Endodermal cell (in vitro differentiated cells): ENCODE measurements around the gene CSGALNACT2. TPM values are rescaled to one million over a fixed set of nuclear protein-coding genes. Genes with fewer than 3 reads are reported as not detected.
A peak's percentile ranks its signal among the peaks of the same experiment; 100 is the strongest.
"Not testable (repeated sequence)": the region's sequence is repeated elsewhere in the genome, so short reads cannot be mapped to it uniquely, and the experiment has no call there.

Experiments used
- DNase-seq: peaks from one replicate; pipeline ENCODE4 v3.0.0-alpha.2; 2017
- H3K27ac ChIP-seq: 2 replicates; pipeline ENCODE4 v1.5.1; 2013; ENCODE audit warnings: mild to moderate bottlenecking, low read depth, low read length, moderate library complexity
- H3K27me3 ChIP-seq: 2 replicates; pipeline ENCODE4 v1.6.1; 2013; ENCODE audit warnings: mild to moderate bottlenecking, low read length, moderate library complexity; ENCODE audit not compliant: insufficient read depth, control insufficient read depth, poor library complexity, severe bottlenecking
- H3K36me3 ChIP-seq: 2 replicates; pipeline ENCODE4 v1.7.0; 2013; ENCODE audit warnings: mild to moderate bottlenecking, low read length, moderate library complexity; ENCODE audit not compliant: control insufficient read depth, insufficient read depth
- H3K4me1 ChIP-seq: one replicate; pipeline ENCODE4 v1.7.0; 2013; ENCODE audit warnings: low read length; ENCODE audit not compliant: control insufficient read depth, insufficient read depth
- H3K4me3 ChIP-seq: 2 replicates; pipeline ENCODE4 v1.5.1; 2013; ENCODE audit warnings: mild to moderate bottlenecking, low read length, moderate library complexity
- H3K9ac ChIP-seq: 2 replicates; pipeline ENCODE4 v1.6.1; 2013; ENCODE audit warnings: mild to moderate bottlenecking, low read length, moderate library complexity; ENCODE audit not compliant: poor library complexity, severe bottlenecking; ENCODE audit errors: extremely low read depth
- H3K9me3 ChIP-seq: 2 replicates; pipeline ENCODE4 v1.6.1; 2013; ENCODE audit warnings: mild to moderate bottlenecking, low read length, moderate library complexity; ENCODE audit not compliant: control insufficient read depth
- H3K27ac Mint-ChIP-seq: 2 replicates; pipeline ENCODE4 v1.8.0; 2020; ENCODE audit warnings: mixed read lengths
- H3K27me3 Mint-ChIP-seq: 2 replicates; pipeline ENCODE4 v1.8.0; 2021; ENCODE audit warnings: mild to moderate bottlenecking, mixed read lengths; ENCODE audit not compliant: insufficient read depth
- H3K36me3 Mint-ChIP-seq: 2 replicates; pipeline ENCODE4 v1.8.0; 2020; ENCODE audit warnings: low read depth, mixed read lengths
- H3K4me1 Mint-ChIP-seq: 2 replicates; pipeline ENCODE4 v1.8.0; 2020; ENCODE audit warnings: mixed read lengths
- H3K4me3 Mint-ChIP-seq: 2 replicates; pipeline ENCODE4 v1.8.0; 2020; ENCODE audit warnings: mild to moderate bottlenecking, moderate library complexity, mixed read lengths
- H3K9me3 Mint-ChIP-seq: 2 replicates; pipeline ENCODE4 v1.8.0; 2020; ENCODE audit warnings: mild to moderate bottlenecking, mixed read lengths
- WGBS, 2 experiments: methylation state at CpG; one replicate each; pipeline versions ENCODE4 v1.1.5 to v1.1.7; 2013; ENCODE audit warnings: missing lambda C conversion rate in 2 of 2, mixed read lengths in 1 of 2; ENCODE audit not compliant: insufficient coverage in 1 of 2, insufficient read length in 1 of 2; 5-methylcytosine and 5-hydroxymethylcytosine counted together
- total RNA-seq, 2 donors: library from RNA; stranded (reverse); fragmentation: NEBNext Ultra II Directional in 1 of 2; extraction: Animal tissue kit (Norgen Biotek cat#: 25700) in 1 of 2; gene quantifications; 2 replicates in 1 of 2; 3 replicates in 1 of 2; pipeline ENCODE4 v1.2.1, GENCODE V29; 2021
- TF ChIP-seq, protein P1 (sequence below): fragments of 200-600 bp; sonication (generic); conservative IDR thresholded peaks from 2 replicates; pipeline ENCODE4 v1.5.0; 2021; ENCODE audit warnings: antibody characterized with exemption, mild to moderate bottlenecking

The CSGALNACT2 gene
- total RNA-seq, 2 donors from 2014 or later, result 7.3 to 8.6 TPM

DNA sequence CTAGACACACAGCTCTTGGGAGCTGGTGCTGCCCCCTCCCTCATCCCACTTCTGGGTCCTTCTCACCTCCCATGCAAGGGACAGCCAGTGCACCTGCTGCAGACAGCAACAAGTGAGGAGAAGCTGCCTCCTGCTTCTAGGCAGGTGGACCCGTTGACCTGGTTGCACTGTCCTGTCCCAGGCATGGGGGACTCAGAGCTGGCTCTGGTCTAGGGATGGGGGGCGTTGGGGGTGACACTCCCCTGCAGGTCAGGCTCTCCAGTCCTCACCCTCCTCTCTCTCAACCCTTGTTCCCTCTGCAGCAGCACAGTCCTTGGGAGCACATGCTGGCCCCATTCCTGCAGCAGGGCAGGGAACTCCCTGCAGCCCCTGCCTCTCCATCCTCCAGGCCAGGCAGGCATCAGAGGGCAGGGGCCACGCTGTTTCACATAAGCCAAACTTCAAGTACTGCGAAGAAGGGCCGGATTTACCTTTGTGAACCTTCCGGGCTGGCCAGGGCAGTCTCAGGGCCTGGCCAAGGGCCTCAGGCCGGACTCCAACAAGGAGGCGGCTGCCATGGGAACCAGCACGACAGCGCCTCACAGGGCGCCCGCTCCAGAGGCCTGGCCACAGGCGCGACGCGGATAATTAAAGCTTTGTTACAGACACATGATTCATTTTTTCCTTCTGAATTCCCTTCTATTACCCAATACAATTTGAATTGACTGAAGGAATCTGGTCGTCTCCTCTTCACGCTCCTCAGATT, 80.1 kb downstream of the CSGALNACT2 start:
- peaks cover 3% of the 10 kb centered on the region for H3K4me1 Mint-ChIP-seq
- DNase-seq, result no peak
- Histone ChIP-seq H3K4me1 (no peaks in the 10 kb centered on the region), H3K9me3 (no peaks in the 10 kb centered on the region), H3K36me3 (no peaks in the 10 kb centered on the region), H3K9ac (no peak overlapping the region), H3K27ac (peak overlapping the region; percentile 79), H3K4me3 (no peak overlapping the region), H3K27me3 (no peaks in the 10 kb centered on the region)
- no peaks in the 10 kb centered on the region for H3K9me3 Mint-ChIP-seq
- no peak overlapping the region for H3K27ac Mint-ChIP-seq
- H3K27me3 Mint-ChIP-seq, result peaks cover 1% of the 10 kb centered on the region
- TF ChIP-seq, protein P1, sequence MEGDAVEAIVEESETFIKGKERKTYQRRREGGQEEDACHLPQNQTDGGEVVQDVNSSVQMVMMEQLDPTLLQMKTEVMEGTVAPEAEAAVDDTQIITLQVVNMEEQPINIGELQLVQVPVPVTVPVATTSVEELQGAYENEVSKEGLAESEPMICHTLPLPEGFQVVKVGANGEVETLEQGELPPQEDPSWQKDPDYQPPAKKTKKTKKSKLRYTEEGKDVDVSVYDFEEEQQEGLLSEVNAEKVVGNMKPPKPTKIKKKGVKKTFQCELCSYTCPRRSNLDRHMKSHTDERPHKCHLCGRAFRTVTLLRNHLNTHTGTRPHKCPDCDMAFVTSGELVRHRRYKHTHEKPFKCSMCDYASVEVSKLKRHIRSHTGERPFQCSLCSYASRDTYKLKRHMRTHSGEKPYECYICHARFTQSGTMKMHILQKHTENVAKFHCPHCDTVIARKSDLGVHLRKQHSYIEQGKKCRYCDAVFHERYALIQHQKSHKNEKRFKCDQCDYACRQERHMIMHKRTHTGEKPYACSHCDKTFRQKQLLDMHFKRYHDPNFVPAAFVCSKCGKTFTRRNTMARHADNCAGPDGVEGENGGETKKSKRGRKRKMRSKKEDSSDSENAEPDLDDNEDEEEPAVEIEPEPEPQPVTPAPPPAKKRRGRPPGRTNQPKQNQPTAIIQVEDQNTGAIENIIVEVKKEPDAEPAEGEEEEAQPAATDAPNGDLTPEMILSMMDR, result no peak
- H3K4me3 Mint-ChIP-seq, result no peak overlapping the region
- no peaks in the 10 kb centered on the region for H3K36me3 Mint-ChIP-seq
- WGBS, 2 experiments, result 89 to 90% methylated on average over 14 to 18 of the region's 18 CpGs

DNA sequence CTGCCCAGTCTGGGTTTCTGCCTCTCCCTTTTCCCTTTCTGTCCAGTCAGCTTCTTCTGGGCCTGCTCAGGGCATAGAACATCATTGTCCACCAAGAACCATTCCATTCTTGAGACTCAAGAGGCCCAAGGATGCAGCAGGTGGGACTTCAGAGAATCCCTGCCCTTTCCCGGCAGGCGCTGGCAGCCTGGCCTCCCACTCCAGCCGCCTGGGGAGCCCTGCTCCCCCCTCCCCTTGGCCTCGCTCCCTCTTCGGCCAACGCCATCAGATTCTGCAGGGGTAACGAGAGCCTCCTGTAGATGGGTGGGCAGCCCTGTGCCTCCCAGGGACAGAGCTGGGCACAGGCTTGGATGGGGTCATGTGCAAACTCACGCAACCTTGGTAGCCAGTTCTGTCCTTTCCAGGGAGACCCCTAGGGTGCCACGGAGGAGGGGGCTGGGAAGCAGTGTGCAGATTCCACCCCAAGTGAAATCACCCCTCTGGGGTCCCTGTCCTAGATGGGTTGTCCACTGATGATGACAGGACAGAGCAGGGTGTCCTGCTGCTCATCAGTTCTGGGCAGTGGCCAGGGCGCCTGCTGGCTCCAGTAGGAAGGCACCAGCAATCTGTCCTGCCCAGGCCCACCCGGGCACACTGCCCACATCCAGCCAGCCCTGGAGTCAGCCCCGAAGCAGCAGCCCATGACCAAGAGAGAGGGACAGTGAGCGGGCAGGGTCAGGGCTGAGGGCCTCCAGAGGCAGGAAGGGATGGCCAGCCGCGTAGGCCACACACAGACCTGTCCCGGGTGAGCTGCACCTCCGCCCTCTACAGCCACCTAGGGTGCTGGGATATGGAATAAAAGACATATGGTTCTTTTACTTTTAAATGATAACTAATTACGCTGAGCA, 80.9 kb downstream of the CSGALNACT2 start:
- Mint-ChIP-seq H3K36me3 (no peaks in the 10 kb centered on the region), H3K4me1 (peaks cover 3% of the 10 kb centered on the region), H3K9me3 (no peaks in the 10 kb centered on the region), H3K27ac (no peak overlapping the region), H3K4me3 (no peak overlapping the region), H3K27me3 (peaks cover 1% of the 10 kb centered on the region)
- Histone ChIP-seq H3K4me3 (no peak overlapping the region), H3K27me3 (no peaks in the 10 kb centered on the region), H3K9ac (no peak overlapping the region), H3K27ac (peak overlapping the region; percentile 79), H3K9me3 (no peaks in the 10 kb centered on the region), H3K4me1 (no peaks in the 10 kb centered on the region), H3K36me3 (no peaks in the 10 kb centered on the region)
- TF ChIP-seq, protein P1, result no peak
- no peak for DNase-seq
- WGBS, 2 experiments, result 85 to 88% methylated on average over 11 to 18 of the region's 18 CpGs

DNA sequence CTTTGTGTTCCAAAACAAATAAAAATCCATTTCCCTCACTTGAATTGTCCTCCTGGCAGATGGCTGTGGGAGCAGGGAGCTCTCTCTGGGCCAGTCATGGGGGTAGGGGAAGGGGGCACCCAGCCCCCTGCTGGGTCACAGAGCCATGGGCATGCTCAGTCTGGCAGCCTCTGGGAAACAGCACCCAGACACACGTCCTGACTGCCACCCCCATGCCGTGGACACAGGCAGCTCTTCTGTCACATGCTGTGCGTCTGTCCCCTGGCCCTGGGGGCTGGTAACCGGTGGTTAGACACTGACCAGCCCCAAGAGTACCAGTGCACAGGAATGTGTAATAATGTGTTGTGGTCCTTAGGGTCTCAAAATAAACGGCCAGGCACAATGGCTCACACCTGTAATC, 81.6 kb downstream of the CSGALNACT2 start:
- Histone ChIP-seq H3K27me3 (no peaks in the 10 kb centered on the region), H3K4me1 (no peaks in the 10 kb centered on the region), H3K36me3 (no peaks in the 10 kb centered on the region), H3K27ac (no peak overlapping the region), H3K9me3 (no peaks in the 10 kb centered on the region), H3K4me3 (no peak overlapping the region), H3K9ac (no peak overlapping the region)
- DNase-seq, result peak; percentile 27
- Mint-ChIP-seq H3K27ac (no peak overlapping the region), H3K4me3 (no peak overlapping the region), H3K27me3 (peaks cover 2% of the 10 kb centered on the region), H3K4me1 (peaks cover 3% of the 10 kb centered on the region), H3K9me3 (no peaks in the 10 kb centered on the region), H3K36me3 (no peaks in the 10 kb centered on the region)
- WGBS, 2 experiments, result 87 to 90% methylated on average over 5 of the region's 5 CpGs
- TF ChIP-seq, protein P1, result no peak

DNA sequence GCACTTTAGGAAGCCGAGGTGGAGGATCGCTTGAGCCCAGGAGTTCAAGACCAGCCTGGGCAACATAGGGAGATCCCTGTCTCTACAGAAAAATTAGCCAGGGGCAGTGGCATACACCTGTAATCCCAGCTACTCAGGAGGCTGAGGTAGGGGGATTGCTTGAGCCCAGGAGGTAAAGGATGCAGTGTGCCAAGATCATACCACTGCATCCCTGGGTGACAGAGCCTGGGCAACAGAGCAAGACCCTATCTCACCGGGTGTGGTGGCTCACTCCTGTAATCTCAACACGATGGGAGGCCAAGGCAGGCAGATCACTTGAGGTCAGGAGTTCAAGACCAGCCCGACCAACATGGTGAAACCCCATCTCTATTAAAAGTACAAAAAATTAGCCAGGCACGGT, 82.0 kb downstream of the CSGALNACT2 start:
- not testable (repeated sequence) for H3K9me3 ChIP-seq, H3K36me3 ChIP-seq, H3K27me3 ChIP-seq, H3K27ac ChIP-seq, H3K27me3 Mint-ChIP-seq, DNase-seq, H3K4me3 ChIP-seq, H3K36me3 Mint-ChIP-seq, H3K4me3 Mint-ChIP-seq, H3K9me3 Mint-ChIP-seq, H3K4me1 Mint-ChIP-seq, H3K27ac Mint-ChIP-seq, H3K4me1 ChIP-seq, H3K9ac ChIP-seq
- 84 to 89% methylated on average over 6 of the region's 6 CpGs for WGBS, 2 experiments
